ENCODE measurements around the gene SCAPER. TPM values are rescaled to one million over a fixed set of nuclear protein-coding genes. Genes with fewer than 3 reads are reported as not detected.
A peak's percentile ranks its signal among the peaks of the same experiment; 100 is the strongest.
"Not testable (repeated sequence)": the region's sequence is repeated elsewhere in the genome, so short reads cannot be mapped to it uniquely, and the experiment has no call there.

SCAPER gene
- total RNA-seq, 2 donors from 2014 or later: 52.9 to 72.8 TPM

DNA sequence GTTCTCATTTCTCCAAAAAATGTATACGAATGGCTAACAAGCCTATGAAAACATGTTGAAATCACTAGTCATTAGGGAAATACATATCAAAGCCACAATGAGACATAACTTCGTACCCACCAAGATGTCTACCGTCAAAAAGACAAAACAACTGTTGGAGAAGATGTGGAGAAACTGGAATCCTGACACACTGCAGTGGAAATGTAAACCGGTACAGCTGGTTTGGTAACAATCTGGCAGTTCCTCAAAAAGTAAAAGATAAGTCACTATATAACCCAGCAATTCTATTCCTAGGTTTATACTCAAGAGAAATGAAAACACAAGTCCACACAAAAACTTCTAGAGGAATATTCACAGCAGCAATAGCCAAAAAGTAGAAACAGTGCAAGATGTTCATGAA is 7.0 kb downstream of the SCAPER start:
- H3K27me3 Mint-ChIP-seq: no peaks in the 10 kb centered on the region
- H3K4me3 Mint-ChIP-seq: no peak overlapping the region
- H3K4me1 Mint-ChIP-seq (ENCODE audit: low read depth in 2 of 2): peaks cover 14 to 16% of the 10 kb centered on the region in 2 donors
- no peak for ATAC-seq
- no peaks in the 10 kb centered on the region for H3K36me3 Mint-ChIP-seq
- H3K9me3 Mint-ChIP-seq: no peaks in the 10 kb centered on the region
- no peak for DNase-seq (ENCODE audit: low spot score)
- no peak overlapping the region for H3K27ac Mint-ChIP-seq

DNA sequence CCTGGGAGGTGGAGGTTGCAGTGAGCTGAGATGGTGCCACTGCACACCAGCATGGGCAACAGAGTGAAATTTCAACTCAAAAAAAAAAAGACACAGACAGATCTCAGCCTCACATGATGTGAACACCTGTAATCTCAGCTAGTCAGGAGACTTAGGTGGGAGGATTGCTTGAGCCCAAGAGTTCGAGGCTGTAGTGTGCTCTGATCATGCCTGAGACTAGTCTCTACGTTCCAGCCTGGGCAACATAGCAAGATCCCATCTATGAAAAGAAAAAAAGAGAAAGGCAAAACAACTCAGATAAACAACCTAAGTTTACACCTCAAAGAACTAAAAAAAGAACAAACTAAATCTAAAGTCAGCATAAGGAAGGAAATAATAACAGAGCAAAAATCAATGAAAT is 11.0 kb downstream of the SCAPER start:
- no peak overlapping the region for H3K27ac Mint-ChIP-seq
- no peaks in the 10 kb centered on the region for H3K27me3 Mint-ChIP-seq
- DNase-seq (ENCODE audit: low spot score) (no peak), ATAC-seq (no peak)
- H3K9me3 Mint-ChIP-seq: no peaks in the 10 kb centered on the region
- H3K4me1 Mint-ChIP-seq (ENCODE audit: low read depth in 2 of 2): peaks cover 22% of the 10 kb centered on the region in 2 donors
- no peaks in the 10 kb centered on the region for H3K36me3 Mint-ChIP-seq
- H3K4me3 Mint-ChIP-seq: no peak overlapping the region

GRCh38 chr15:76892836-76893235 is 12.3 kb downstream of the SCAPER start:
- H3K27ac Mint-ChIP-seq; DNase-seq (ENCODE audit: low spot score); H3K27me3 Mint-ChIP-seq; ATAC-seq; H3K9me3 Mint-ChIP-seq; H3K4me3 Mint-ChIP-seq; H3K36me3 Mint-ChIP-seq: not testable (repeated sequence)
- peaks cover 24 to 32% of the 10 kb centered on the region in 2 donors for H3K4me1 Mint-ChIP-seq (ENCODE audit: low read depth in 2 of 2)

DNA sequence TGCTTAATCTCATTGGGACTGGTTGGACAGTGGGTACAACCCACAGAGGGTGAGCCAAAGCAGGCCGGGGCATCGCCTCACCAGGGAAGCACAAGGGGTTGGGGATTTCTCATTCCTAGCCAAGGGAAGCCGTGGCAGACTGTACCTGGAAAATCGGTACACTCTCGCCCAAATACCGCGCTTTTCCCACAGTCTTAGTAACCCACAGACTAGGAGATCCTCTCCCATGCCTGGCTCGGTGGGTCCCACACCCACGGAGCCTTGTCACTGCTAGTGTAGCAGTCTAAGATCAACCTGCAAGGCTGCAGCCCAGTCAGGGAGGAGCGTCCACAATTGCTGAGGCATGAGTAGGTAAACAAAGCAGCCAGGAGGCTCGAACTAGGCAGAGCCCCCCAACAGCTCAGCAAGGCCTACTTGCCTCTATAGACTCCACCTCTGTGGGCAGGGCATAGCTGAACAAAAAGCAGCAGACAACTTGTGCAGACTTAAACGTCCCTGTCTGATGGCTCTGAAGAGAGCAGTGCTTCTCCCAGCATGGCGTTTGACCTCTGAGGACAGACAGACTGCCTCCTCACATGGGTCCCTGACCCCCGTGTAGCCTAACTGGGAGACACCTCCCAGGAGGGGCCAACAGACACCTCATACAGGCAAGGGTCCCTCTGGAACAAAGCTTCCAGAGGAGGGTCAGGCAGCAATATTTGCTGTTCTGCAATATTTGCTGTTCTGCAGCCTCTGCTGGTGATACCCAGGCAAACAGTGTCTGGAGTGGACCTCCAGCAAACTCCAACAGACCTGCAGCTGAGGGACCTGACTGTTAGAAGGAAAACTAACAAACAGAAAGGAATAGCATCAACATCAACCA is 17.6 kb downstream of the SCAPER start:
- not testable (repeated sequence) for H3K36me3 Mint-ChIP-seq; ATAC-seq; DNase-seq (ENCODE audit: low spot score); H3K27me3 Mint-ChIP-seq; H3K4me3 Mint-ChIP-seq; H3K27ac Mint-ChIP-seq; H3K9me3 Mint-ChIP-seq
- peaks cover 18 to 25% of the 10 kb centered on the region in 2 donors for H3K4me1 Mint-ChIP-seq (ENCODE audit: low read depth in 2 of 2)

DNA sequence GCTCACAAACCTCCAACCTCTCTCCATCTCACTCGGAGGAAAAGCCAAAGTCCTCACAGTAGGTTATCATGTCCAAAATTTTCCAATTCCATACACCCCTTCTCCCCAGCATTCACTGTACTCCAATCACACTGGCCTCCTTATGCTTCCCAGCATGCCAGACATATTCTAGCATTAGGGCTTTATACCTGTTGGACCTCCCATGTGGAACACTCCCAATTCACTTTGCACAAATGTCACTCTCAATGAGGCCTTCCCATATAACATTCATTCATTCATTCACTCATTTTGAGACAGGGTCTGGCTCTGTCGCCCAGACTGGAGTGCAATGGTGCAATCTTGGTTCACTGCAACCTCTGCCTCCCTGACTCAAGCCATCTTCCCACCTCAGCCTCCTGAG is 19.9 kb downstream of the SCAPER start:
- H3K27me3 Mint-ChIP-seq: no peaks in the 10 kb centered on the region
- peaks cover 16 to 22% of the 10 kb centered on the region in 2 donors for H3K4me1 Mint-ChIP-seq (ENCODE audit: low read depth in 2 of 2)
- DNase-seq (ENCODE audit: low spot score) (no peak), ATAC-seq (no peak)
- H3K9me3 Mint-ChIP-seq: no peaks in the 10 kb centered on the region
- H3K4me3 Mint-ChIP-seq: no peak overlapping the region
- no peak overlapping the region for H3K27ac Mint-ChIP-seq
- peaks cover 6% of the 10 kb centered on the region for H3K36me3 Mint-ChIP-seq

- H3K27me3 Mint-ChIP-seq: no peaks in the 10 kb centered on the region
- H3K9me3 Mint-ChIP-seq: no peaks in the 10 kb centered on the region
- no peak overlapping the region for H3K27ac Mint-ChIP-seq
- H3K4me3 Mint-ChIP-seq: no peak overlapping the region
- no peak for DNase-seq (ENCODE audit: low spot score)
- H3K36me3 Mint-ChIP-seq: no peaks in the 10 kb centered on the region
- H3K4me1 Mint-ChIP-seq (ENCODE audit: low read depth in 2 of 2): peaks cover 11% of the 10 kb centered on the region in 2 donors
- no peak for ATAC-seq
Observed at GRCh38 chr15:76875911-76876310, 29.2 kb downstream of the SCAPER start.

GRCh38 chr15:76873066-76873465 is 32.1 kb downstream of the SCAPER start:
- H3K9me3 Mint-ChIP-seq; ATAC-seq; H3K4me3 Mint-ChIP-seq; DNase-seq (ENCODE audit: low spot score); H3K4me1 Mint-ChIP-seq (ENCODE audit: low read depth in 2 of 2); H3K36me3 Mint-ChIP-seq; H3K27me3 Mint-ChIP-seq; H3K27ac Mint-ChIP-seq: not testable (repeated sequence)

- Mint-ChIP-seq H3K36me3 (no peaks in the 10 kb centered on the region), H3K9me3 (no peaks in the 10 kb centered on the region), H3K27me3 (no peaks in the 10 kb centered on the region), H3K4me1 (ENCODE audit: low read depth in 2 of 2) (peaks cover 8 to 17% of the 10 kb centered on the region in 2 donors), H3K4me3 (no peak overlapping the region), H3K27ac (no peak overlapping the region)
- DNase-seq (ENCODE audit: low spot score) (no peak), ATAC-seq (no peak)
Observed at GRCh38 chr15:76871930-76872329, 33.2 kb downstream of the SCAPER start.

GRCh38 chr15:76868740-76869139 is 36.4 kb downstream of the SCAPER start:
- Mint-ChIP-seq H3K4me1 (ENCODE audit: low read depth in 2 of 2) (peaks cover 25 to 32% of the 10 kb centered on the region in 2 donors), H3K36me3 (no peaks in the 10 kb centered on the region), H3K4me3 (no peak overlapping the region), H3K27me3 (no peaks in the 10 kb centered on the region), H3K27ac (no peak overlapping the region), H3K9me3 (no peaks in the 10 kb centered on the region)
- DNase-seq (ENCODE audit: low spot score) (no peak), ATAC-seq (no peak)

DNA sequence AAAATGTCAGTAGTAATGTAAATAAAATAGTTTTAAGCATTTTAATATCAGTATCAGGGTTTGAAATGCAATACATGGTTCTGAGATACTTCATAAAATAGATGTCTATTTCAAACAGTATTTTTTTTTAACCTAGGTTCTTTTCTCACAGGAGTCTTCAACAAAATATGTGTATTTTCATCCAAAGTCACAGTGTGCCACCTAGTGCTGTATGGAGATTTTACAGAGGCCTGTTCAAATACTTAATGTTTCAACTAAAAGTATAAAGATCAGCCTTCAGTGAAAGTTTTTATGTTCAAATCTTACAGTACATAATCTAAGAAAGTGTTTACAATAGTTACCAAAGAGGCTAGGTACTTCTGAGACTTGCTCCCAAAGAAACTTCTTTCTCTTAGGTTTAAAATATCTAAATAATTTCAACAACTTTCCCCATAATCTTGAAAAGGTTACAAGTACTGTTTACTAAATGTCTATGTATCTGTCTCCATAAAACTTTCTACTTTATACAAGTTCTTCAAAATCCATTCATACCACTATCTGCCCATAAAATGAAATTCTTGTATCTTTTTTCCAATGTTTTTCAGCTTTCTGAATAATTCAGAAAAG is 38.3 kb downstream of the SCAPER start:
- ATAC-seq: no peak

GRCh38 chr15:76866008-76866407 is 39.1 kb downstream of the SCAPER start:
- peak overlapping the region; percentile 19 for H3K4me3 Mint-ChIP-seq
- H3K4me1 Mint-ChIP-seq (ENCODE audit: low read depth in 2 of 2): peaks cover 31 to 40% of the 10 kb centered on the region in 2 donors
- no peaks in the 10 kb centered on the region for H3K9me3 Mint-ChIP-seq
- no peaks in the 10 kb centered on the region for H3K27me3 Mint-ChIP-seq
- ATAC-seq: peak in 1 of 2 donors; percentile 43
- H3K36me3 Mint-ChIP-seq: no peaks in the 10 kb centered on the region
- no peak for DNase-seq (ENCODE audit: low spot score)
- peak overlapping the region in 1 of 2 donors; percentile 30 for H3K27ac Mint-ChIP-seq

More for the DNA sequence above, 38.3 kb downstream of the SCAPER start:
- H3K27ac Mint-ChIP-seq: no peak overlapping the region
- no peaks in the 10 kb centered on the region for H3K9me3 Mint-ChIP-seq
- H3K36me3 Mint-ChIP-seq: no peaks in the 10 kb centered on the region
- H3K4me3 Mint-ChIP-seq: no peak overlapping the region
- DNase-seq (ENCODE audit: low spot score): no peak
- peaks cover 29 to 40% of the 10 kb centered on the region in 2 donors for H3K4me1 Mint-ChIP-seq (ENCODE audit: low read depth in 2 of 2)
- H3K27me3 Mint-ChIP-seq: no peaks in the 10 kb centered on the region

- Mint-ChIP-seq H3K27me3 (no peaks in the 10 kb centered on the region), H3K27ac (peak overlapping the region in 1 of 2 donors; percentile 30), H3K36me3 (no peaks in the 10 kb centered on the region), H3K9me3 (no peaks in the 10 kb centered on the region), H3K4me3 (peak overlapping the region; percentile 19), H3K4me1 (ENCODE audit: low read depth in 2 of 2) (peaks cover 31 to 40% of the 10 kb centered on the region in 2 donors)
- DNase-seq (ENCODE audit: low spot score) (no peak), ATAC-seq (peak in 1 of 2 donors; percentile 62)
Observed at GRCh38 chr15:76865548-76865991, 39.6 kb downstream of the SCAPER start.

- ATAC-seq: no peak
- Mint-ChIP-seq H3K27ac (no peak overlapping the region), H3K27me3 (no peaks in the 10 kb centered on the region), H3K36me3 (no peaks in the 10 kb centered on the region), H3K4me1 (ENCODE audit: low read depth in 2 of 2) (peaks cover 31 to 40% of the 10 kb centered on the region in 2 donors), H3K9me3 (no peaks in the 10 kb centered on the region), H3K4me3 (no peak overlapping the region)
- DNase-seq (ENCODE audit: low spot score): no peak
Observed at GRCh38 chr15:76864586-76864985, 40.6 kb downstream of the SCAPER start.

GRCh38 chr15:76863693-76864092 is 41.4 kb downstream of the SCAPER start:
- no peaks in the 10 kb centered on the region for H3K27me3 Mint-ChIP-seq
- H3K9me3 Mint-ChIP-seq: no peaks in the 10 kb centered on the region
- H3K4me1 Mint-ChIP-seq (ENCODE audit: low read depth in 2 of 2): peaks cover 31 to 40% of the 10 kb centered on the region in 2 donors
- no peak overlapping the region for H3K4me3 Mint-ChIP-seq
- DNase-seq (ENCODE audit: low spot score) (no peak), ATAC-seq (no peak)
- H3K27ac Mint-ChIP-seq: no peak overlapping the region
- H3K36me3 Mint-ChIP-seq: no peaks in the 10 kb centered on the region
